ENCODE data around the gene PCNX2.
"Not testable (repeated sequence)": the region's sequence is repeated elsewhere in the genome, so short reads cannot be mapped to it uniquely, and the experiment has no call there.

PCNX2 gene

GRCh38 chr1:233209481-233209880, 86.0 kb downstream of the PCNX2 start:
- Histone ChIP-seq H3K36me3 (no peaks in the 10 kb centered on the region), H3K27ac (no peak overlapping the region), H4K20me1 (no peaks in the 10 kb centered on the region), H3K4me1 (no peaks in the 10 kb centered on the region), H3K9me3 (no peaks in the 10 kb centered on the region), H3K4me2 (no peak overlapping the region), H3K4me3 (no peak overlapping the region), H3K9ac (no peak overlapping the region), H3K27me3 (no peaks in the 10 kb centered on the region)
- TF ChIP-seq Cebpa-rat (IDR thresholded peaks at IDR 0.05): no peak

GRCh38 chr1:233208687-233209086, 86.8 kb downstream of the PCNX2 start:
- Histone ChIP-seq H4K20me1 (no peaks in the 10 kb centered on the region), H3K9me3 (no peaks in the 10 kb centered on the region), H3K4me1 (no peaks in the 10 kb centered on the region), H3K27ac (no peak overlapping the region), H3K36me3 (no peaks in the 10 kb centered on the region), H3K9ac (no peak overlapping the region), H3K27me3 (no peaks in the 10 kb centered on the region), H3K4me2 (no peak overlapping the region), H3K4me3 (no peak overlapping the region)
- no peak for TF ChIP-seq Cebpa-rat (IDR thresholded peaks at IDR 0.05)

- TF ChIP-seq Cebpa-rat (IDR thresholded peaks at IDR 0.05): no peak
- Histone ChIP-seq H4K20me1 (no peaks in the 10 kb centered on the region), H3K4me3 (no peak overlapping the region), H3K27ac (no peak overlapping the region), H3K4me2 (no peak overlapping the region), H3K4me1 (no peaks in the 10 kb centered on the region), H3K9me3 (peaks cover 11% of the 10 kb centered on the region), H3K36me3 (no peaks in the 10 kb centered on the region), H3K9ac (no peak overlapping the region), H3K27me3 (no peaks in the 10 kb centered on the region)
Observed at GRCh38 chr1:233197940-233198339, 97.6 kb downstream of the PCNX2 start.

GRCh38 chr1:233193741-233194140, 101.8 kb downstream of the PCNX2 start:
- Histone ChIP-seq H4K20me1 (no peaks in the 10 kb centered on the region), H3K36me3 (no peaks in the 10 kb centered on the region), H3K4me2 (no peak overlapping the region), H3K4me1 (no peaks in the 10 kb centered on the region), H3K9me3 (peaks cover 11% of the 10 kb centered on the region), H3K9ac (no peak overlapping the region), H3K27ac (no peak overlapping the region), H3K4me3 (no peak overlapping the region), H3K27me3 (no peaks in the 10 kb centered on the region)
- TF ChIP-seq Cebpa-rat (IDR thresholded peaks at IDR 0.05): no peak

GRCh38 chr1:233190987-233191386, 104.5 kb downstream of the PCNX2 start:
- Histone ChIP-seq H3K4me2 (no peak overlapping the region), H3K9ac (no peak overlapping the region), H3K27me3 (no peaks in the 10 kb centered on the region), H3K36me3 (no peaks in the 10 kb centered on the region), H3K9me3 (peaks cover 11% of the 10 kb centered on the region), H3K4me3 (no peak overlapping the region), H3K27ac (no peak overlapping the region), H3K4me1 (no peaks in the 10 kb centered on the region), H4K20me1 (no peaks in the 10 kb centered on the region)
- no peak for TF ChIP-seq Cebpa-rat (IDR thresholded peaks at IDR 0.05)

DNA sequence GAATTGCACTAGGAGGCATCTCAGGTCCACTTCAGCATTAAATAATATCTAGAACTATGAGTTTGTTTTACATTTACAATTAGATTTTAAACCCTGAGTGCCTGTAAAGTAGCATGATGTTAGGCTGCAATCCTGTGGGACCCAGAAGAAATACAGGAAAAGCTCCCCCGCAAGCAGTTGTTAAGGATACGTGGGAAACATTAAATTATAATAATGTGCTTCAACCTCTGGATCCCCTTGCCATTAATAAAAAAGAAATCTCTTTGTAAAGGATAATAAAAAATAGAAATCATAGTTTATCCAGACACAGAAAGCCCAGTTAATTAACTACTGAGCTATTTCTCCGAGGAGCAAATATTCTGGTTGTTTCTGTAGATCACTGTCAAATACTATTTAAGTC, 106.0 kb downstream of the PCNX2 start:
- H3K36me3 ChIP-seq: no peaks in the 10 kb centered on the region

DNA sequence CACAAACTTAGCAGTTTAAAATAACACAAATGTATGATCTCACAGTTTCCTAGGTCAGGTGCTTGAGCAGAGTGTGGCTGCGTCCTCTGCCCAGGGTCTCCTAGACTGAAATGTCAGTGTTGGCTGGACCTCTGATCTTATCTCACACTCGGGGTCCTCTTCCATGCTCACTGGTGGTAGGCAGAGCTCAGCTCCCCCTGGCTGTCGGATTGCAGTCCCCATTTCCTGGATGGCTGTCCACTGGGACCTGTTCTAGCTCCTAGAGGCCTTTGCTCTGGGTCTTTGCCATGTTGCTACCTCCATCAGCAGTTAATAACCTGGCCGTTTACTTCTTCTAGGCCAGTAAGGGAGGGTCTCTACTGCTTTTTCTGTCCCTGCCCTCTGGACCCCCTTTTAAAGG, 107.5 kb downstream of the PCNX2 start:
- no peak overlapping the region for H3K9ac ChIP-seq
- no peaks in the 10 kb centered on the region for H3K36me3 ChIP-seq
- no peaks in the 10 kb centered on the region for H4K20me1 ChIP-seq
- no peak overlapping the region for H3K4me2 ChIP-seq
- no peaks in the 10 kb centered on the region for H3K4me1 ChIP-seq
- H3K27ac ChIP-seq: no peak overlapping the region
- no peaks in the 10 kb centered on the region for H3K27me3 ChIP-seq
- TF ChIP-seq Cebpa-rat (IDR thresholded peaks at IDR 0.05): no peak
- H3K9me3 ChIP-seq: no peaks in the 10 kb centered on the region
- H3K4me3 ChIP-seq: no peak overlapping the region

More for the DNA sequence above, 106.0 kb downstream of the PCNX2 start:
- H3K9ac ChIP-seq: no peak overlapping the region
- H3K4me3 ChIP-seq: no peak overlapping the region
- no peak overlapping the region for H3K27ac ChIP-seq
- TF ChIP-seq Cebpa-rat (IDR thresholded peaks at IDR 0.05): no peak
- H3K4me2 ChIP-seq: no peak overlapping the region
- H3K4me1 ChIP-seq: no peaks in the 10 kb centered on the region
- H3K9me3 ChIP-seq: peaks cover under 1% of the 10 kb centered on the region; the same call in 1 of the 2 replicates
- no peaks in the 10 kb centered on the region for H3K27me3 ChIP-seq
- H4K20me1 ChIP-seq: no peaks in the 10 kb centered on the region

DNA sequence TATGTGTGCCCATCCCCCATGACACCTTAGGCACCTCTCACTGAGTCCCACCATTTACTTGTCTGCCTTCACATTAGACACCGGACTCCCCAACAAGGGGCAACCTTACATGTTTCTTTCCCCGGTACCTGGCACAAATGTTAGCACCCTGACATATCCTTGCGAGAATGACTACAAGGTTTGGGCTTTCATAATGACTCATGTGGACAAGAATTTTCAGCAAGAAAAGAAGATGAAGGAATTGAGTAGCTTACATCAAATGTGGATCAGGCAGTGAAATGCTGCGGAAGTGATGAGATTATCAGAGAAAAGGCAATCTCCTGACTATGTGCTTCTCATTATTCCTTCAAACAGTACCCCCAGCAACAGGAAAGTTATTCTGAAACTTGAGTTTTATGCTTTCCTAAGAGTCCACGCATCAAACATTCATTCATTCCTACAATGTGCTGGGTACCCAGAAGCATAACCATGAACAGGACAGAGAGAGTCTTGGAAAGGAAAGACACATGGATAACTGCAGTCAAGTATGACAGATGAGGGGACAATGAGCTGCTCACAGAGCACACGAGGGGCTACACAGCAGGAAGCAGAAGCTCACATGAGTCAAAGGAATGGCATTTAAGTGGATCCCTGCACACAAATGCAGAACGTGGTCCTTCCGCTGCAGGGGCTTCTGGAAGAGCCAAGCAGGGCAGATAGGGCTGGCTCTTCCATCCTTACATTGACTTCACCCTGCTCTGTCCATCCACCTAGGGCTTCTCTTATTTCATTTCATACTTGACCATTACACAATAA, 112.1 kb downstream of the PCNX2 start:
- no peak overlapping the region for H3K4me2 ChIP-seq
- TF ChIP-seq Cebpa-rat (IDR thresholded peaks at IDR 0.05): no peak
- peaks cover 21% of the 10 kb centered on the region for H3K4me1 ChIP-seq
- H3K9me3 ChIP-seq: no peaks in the 10 kb centered on the region
- H3K36me3 ChIP-seq: peaks cover 2% of the 10 kb centered on the region; the same call in 1 of the 2 replicates
- no peak overlapping the region for H3K4me3 ChIP-seq
- no peaks in the 10 kb centered on the region for H4K20me1 ChIP-seq
- H3K27me3 ChIP-seq: no peaks in the 10 kb centered on the region
- no peak overlapping the region for H3K9ac ChIP-seq
- no peak overlapping the region for H3K27ac ChIP-seq

- no peak overlapping the region for H3K9ac ChIP-seq
Observed at GRCh38 chr1:233182587-233182986, 112.9 kb downstream of the PCNX2 start.

GRCh38 chr1:233180641-233181364, 114.7 kb downstream of the PCNX2 start:
- Histone ChIP-seq H3K9me3 (peaks cover 15% of the 10 kb centered on the region), H4K20me1 (no peaks in the 10 kb centered on the region), H3K36me3 (peaks cover 21% of the 10 kb centered on the region), H3K4me1 (peaks cover 21% of the 10 kb centered on the region), H3K9ac (no peak overlapping the region), H3K4me3 (no peak overlapping the region), H3K27me3 (no peaks in the 10 kb centered on the region), H3K27ac (peak overlapping the region; percentile 74; the same call in 1 of the 2 replicates), H3K4me2 (peak overlapping the region; percentile 22; the same call in 1 of the 2 replicates)
- no peak for TF ChIP-seq Cebpa-rat (IDR thresholded peaks at IDR 0.05)

More at GRCh38 chr1:233182587-233182986, 112.9 kb downstream of the PCNX2 start:
- no peaks in the 10 kb centered on the region for H4K20me1 ChIP-seq
- H3K4me1 ChIP-seq: peaks cover 21% of the 10 kb centered on the region
- peaks cover 6% of the 10 kb centered on the region for H3K9me3 ChIP-seq
- H3K36me3 ChIP-seq: peaks cover 10% of the 10 kb centered on the region
- no peak overlapping the region for H3K4me3 ChIP-seq
- no peak for TF ChIP-seq Cebpa-rat (IDR thresholded peaks at IDR 0.05)
- no peaks in the 10 kb centered on the region for H3K27me3 ChIP-seq
- no peak overlapping the region for H3K4me2 ChIP-seq
- H3K27ac ChIP-seq: no peak overlapping the region

GRCh38 chr1:233179638-233180037, 115.9 kb downstream of the PCNX2 start:
- Histone ChIP-seq H3K9me3 (peaks cover 15% of the 10 kb centered on the region), H3K27ac (peak overlapping the region; percentile 74), H3K36me3 (peaks cover 21% of the 10 kb centered on the region), H3K4me2 (0 out of 2 replicates have a peak overlapping the region, but pooled peaks have one; percentile 6), H3K4me1 (peaks cover 21% of the 10 kb centered on the region)
- not testable (repeated sequence) for H3K27me3 ChIP-seq, H3K9ac ChIP-seq, H4K20me1 ChIP-seq, H3K4me3 ChIP-seq
